H1 (cell line): ENCODE measurements around the gene ASTN2. TPM values are rescaled to one million over a fixed set of nuclear protein-coding genes. Genes with fewer than 3 reads are reported as not detected.

Experiments
- CTCF ChIA-PET: fragments of 300-600 bp; sonication (Branson Sonifier 250); formaldehyde crosslinking; loops from one replicate; lab custom pipeline; 2021; ENCODE audit not compliant: partially characterized antibody; lab: Charles Lee
- POLR2A ChIA-PET: fragments of 300-600 bp; sonication (Branson Sonifier 250); formaldehyde crosslinking; loops from one replicate; lab custom pipeline; 2021; ENCODE audit warnings: inconsistent platforms; ENCODE audit not compliant: partially characterized antibody; lab: Charles Lee
- DNase-seq, 2 experiments: peaks; one replicate each; pipeline versions ENCODE4 v3.0.0 to v3.0.0-alpha.2; 2010 to 2022; ENCODE audit warnings: low spot score in 2 of 2, low read depth in 1 of 2, mixed read lengths in 1 of 2
- FAIRE-seq: peaks from 2 replicates; lab custom pipeline; 2011; peaks lifted over from hg19 to GRCh38; lab: Jason Lieb, UNC
- H2AFZ ChIP-seq: 2 replicates; pipeline ENCODE4 v1.8.1; 2012; ENCODE audit warnings: low read length, inconsistent platforms
- H2AK5ac ChIP-seq: 2 replicates; pipeline ENCODE4 v1.6.1; 2013; ENCODE audit warnings: low read depth, low read length
- H2BK120ac ChIP-seq: replicated peaks from 2 replicates; pipeline ENCODE3; 2013; ENCODE audit warnings: low read depth, low read length, inconsistent platforms
- H2BK12ac ChIP-seq: 2 replicates; pipeline ENCODE4 v1.6.1; 2013; ENCODE audit warnings: low read depth, low read length
- H2BK15ac ChIP-seq: 2 replicates; pipeline ENCODE4 v1.6.1; 2013; ENCODE audit warnings: low read length
- H2BK20ac ChIP-seq: 2 replicates; pipeline ENCODE4 v1.6.1; 2013; ENCODE audit warnings: low read length
- H2BK5ac ChIP-seq: 2 replicates; pipeline ENCODE4 v1.6.1; 2013; ENCODE audit warnings: low read depth, low read length
- H3K14ac ChIP-seq: 2 replicates; pipeline ENCODE4 v1.6.1; 2013; ENCODE audit warnings: inconsistent platforms; ENCODE audit not compliant: insufficient read length
- H3K18ac ChIP-seq: 2 replicates; pipeline ENCODE4 v1.6.1; 2013; ENCODE audit warnings: low read length; ENCODE audit errors: extremely low read depth
- H3K23ac ChIP-seq: 2 replicates; pipeline ENCODE4 v1.6.1; 2013; ENCODE audit warnings: inconsistent platforms; ENCODE audit not compliant: insufficient read length
- H3K23me2 ChIP-seq: 2 replicates; pipeline ENCODE4 v1.6.1; 2013; ENCODE audit warnings: low read depth, low read length
- H3K27ac ChIP-seq: 2 replicates; pipeline ENCODE4 v1.6.1; 2011; ENCODE audit warnings: low read depth, low read length, inconsistent platforms
- H3K27me3 ChIP-seq, 4 experiments: replicated peaks in 1 of 4; 1 replicate in 1 of 4; 2 replicates in 3 of 4; pipeline versions ENCODE4 v1.6.1 to v1.8.1; 2011 to 2013; ENCODE audit warnings: low read length in 3 of 4, mild to moderate bottlenecking in 3 of 4, inconsistent platforms in 2 of 4, mixed read lengths in 2 of 4, moderate library complexity in 1 of 4; ENCODE audit not compliant: control insufficient read depth in 3 of 4, insufficient read depth in 3 of 4; ENCODE audit errors: extremely low read depth in 1 of 4
- H3K36me3 ChIP-seq, 4 experiments: 2 replicates each; pipeline versions ENCODE4 v1.6.1 to v1.8.1; 2011 to 2013; ENCODE audit warnings: mild to moderate bottlenecking in 4 of 4, low read length in 3 of 4, moderate library complexity in 2 of 4, control low read depth in 1 of 4, inconsistent platforms in 1 of 4; ENCODE audit not compliant: insufficient read depth in 4 of 4, control insufficient read depth in 2 of 4
- H3K4ac ChIP-seq: replicated peaks from 2 replicates; pipeline ENCODE3; 2013; ENCODE audit warnings: low read length, low read depth, mixed read lengths, inconsistent platforms; ENCODE audit not compliant: insufficient read length
- H3K4me1 ChIP-seq, 4 experiments: replicated peaks in 1 of 4; 1 replicate in 1 of 4; 2 replicates in 3 of 4; pipeline versions ENCODE4 v1.6.1 to v1.8.1; 2011 to 2013; ENCODE audit warnings: low read length in 3 of 4, inconsistent platforms in 2 of 4, mixed read lengths in 1 of 4; ENCODE audit not compliant: insufficient read depth in 4 of 4, control insufficient read depth in 3 of 4
- H3K4me2 ChIP-seq, 2 experiments: 2 replicates each; pipeline versions ENCODE4 v1.6.1 to v1.8.1; 2011 to 2013; ENCODE audit warnings: low read depth in 2 of 2, low read length in 2 of 2, control low read depth in 1 of 2, inconsistent platforms in 1 of 2, mild to moderate bottlenecking in 1 of 2; ENCODE audit not compliant: insufficient read depth in 1 of 2
- H3K4me3 ChIP-seq, 4 experiments: fragments of 200-600, 300-600 bp in 1 of 4; sonication (generic), shearing (Covaris generic), sonication (Bioruptor Twin) in 1 of 4; 2 replicates each; pipeline versions ENCODE4 v1.5.1 to v1.8.1; 2011 to 2016; ENCODE audit warnings: low read length in 4 of 4, low read depth in 3 of 4, control low read depth in 2 of 4, inconsistent platforms in 2 of 4, mild to moderate bottlenecking in 2 of 4, mixed read lengths in 1 of 4, moderate library complexity in 1 of 4; ENCODE audit not compliant: insufficient read depth in 2 of 4; ENCODE audit errors: extremely low read depth in 1 of 4
- H3K56ac ChIP-seq: replicated peaks from 2 replicates; pipeline ENCODE3; 2013; ENCODE audit warnings: low read depth, mild to moderate bottlenecking, mixed read lengths, low read length, inconsistent platforms; ENCODE audit not compliant: insufficient read length
- H3K79me1 ChIP-seq: 2 replicates; pipeline ENCODE4 v1.6.1; 2013; ENCODE audit warnings: low read depth, low read length, control low read depth
- H3K79me2 ChIP-seq, 2 experiments: 2 replicates each; pipeline versions ENCODE4 v1.6.1 to v1.8.1; 2012 to 2013; ENCODE audit warnings: low read length in 2 of 2, mild to moderate bottlenecking in 2 of 2, inconsistent platforms in 1 of 2; ENCODE audit not compliant: insufficient read depth in 2 of 2, control insufficient read depth in 1 of 2
- H3K9ac ChIP-seq, 4 experiments: replicated peaks in 1 of 4; 1 replicate in 1 of 4; 2 replicates in 3 of 4; pipeline versions ENCODE4 v1.6.1 to v1.8.1; 2011 to 2013; ENCODE audit warnings: low read depth in 3 of 4, low read length in 3 of 4, control low read depth in 2 of 4, mild to moderate bottlenecking in 2 of 4, moderate library complexity in 2 of 4, inconsistent platforms in 1 of 4; ENCODE audit errors: extremely low read depth in 1 of 4
- H3K9me3 ChIP-seq, 2 experiments: 2 replicates each; pipeline versions ENCODE4 v1.6.1 to v1.8.1; 2012 to 2013; ENCODE audit warnings: mild to moderate bottlenecking in 2 of 2, moderate library complexity in 2 of 2, control low read depth in 1 of 2, inconsistent platforms in 1 of 2, low read depth in 1 of 2, low read length in 1 of 2, mixed read lengths in 1 of 2; ENCODE audit not compliant: insufficient read depth in 2 of 2
- H4K20me1 ChIP-seq, 2 experiments: replicated peaks in 1 of 2; 2 replicates each; pipeline versions ENCODE3 to v1.8.1; 2011 to 2013; ENCODE audit warnings: inconsistent platforms in 2 of 2, low read length in 2 of 2, mild to moderate bottlenecking in 1 of 2; ENCODE audit not compliant: insufficient read depth in 2 of 2, control insufficient read depth in 1 of 2
- H4K5ac ChIP-seq: 2 replicates; pipeline ENCODE4 v1.6.1; 2013; ENCODE audit warnings: low read length, low read depth, mixed read lengths, inconsistent platforms; ENCODE audit not compliant: insufficient read length
- H4K8ac ChIP-seq: 2 replicates; pipeline ENCODE4 v1.8.0; 2013; ENCODE audit warnings: mild to moderate bottlenecking, moderate library complexity, low read length, inconsistent platforms; ENCODE audit not compliant: insufficient read depth; ENCODE audit errors: extremely low read depth
- H4K91ac ChIP-seq: replicated peaks from 2 replicates; pipeline ENCODE3; 2013; ENCODE audit warnings: low read length, mixed read lengths, inconsistent platforms; ENCODE audit not compliant: insufficient read length
- RAD21 ChIP-seq, 2 experiments: IDR thresholded peaks in 1 of 2; conservative IDR thresholded peaks in 1 of 2; 2 replicates each; pipeline ENCODE4 v1.6.1; 2011; ENCODE audit warnings: low read depth in 2 of 2, low read length in 2 of 2, improper control_type of control experiment in 1 of 2, inconsistent platforms in 1 of 2, mild to moderate bottlenecking in 1 of 2, moderate library complexity in 1 of 2
- SAP30 ChIP-seq: fragments of 300-600 bp; sonication (generic); IDR thresholded peaks from 2 replicates; pipeline ENCODE4 v1.7.1; 2012; ENCODE audit warnings: low read length, moderate library complexity, mild to moderate bottlenecking, inconsistent platforms; ENCODE audit not compliant: insufficient read depth, insufficient replicate concordance
- WGBS, 2 experiments: shearing (Covaris generic) in 1 of 2; methylation state at CpG; one replicate each; pipeline versions ENCODE4 v1.1.6 to v1.1.7; 2013 to 2015; ENCODE audit warnings: low lambda C conversion rate in 2 of 2, mixed read lengths in 2 of 2, inconsistent platforms in 1 of 2, low coverage in 1 of 2, missing lambda C conversion rate in 1 of 2; ENCODE audit not compliant: insufficient replicate concordance in 2 of 2, insufficient coverage in 1 of 2, insufficient read length in 1 of 2; ENCODE audit errors: extremely low coverage in 1 of 2, missing lambda C conversion rate in 1 of 2; 5-methylcytosine and 5-hydroxymethylcytosine counted together
- polyA plus RNA-seq, 7 experiments: library from polyadenylated mRNA; depleted of rRNA in 3 of 7; stranded (reverse) in 5 of 7; unstranded in 2 of 7; fragments of >200 nt in 5 of 7; fragments of 200-250 nt in 2 of 7; gene quantifications; 1 replicate in 5 of 7; 2 replicates in 1 of 7; 4 replicates in 1 of 7; pipeline versions ENCODE4 v1.2.1 to v1.2.3, GENCODE V29; 2011 to 2013; ENCODE audit warnings: missing spikeins in 2 of 7, mixed read lengths in 2 of 7
- total RNA-seq: library from RNA; stranded (reverse); fragmentation: NEBNext Ultra II Directional; extraction: Animal tissue kit (Norgen Biotek cat#: 25700); gene quantifications from 2 replicates; pipeline ENCODE4 v1.2.1, GENCODE V29; 2021

The ASTN2 gene
- total and polyA plus RNA-seq, 2 of the 8 experiments (the other 6 are each of a cell fraction or from before 2014, with no cell fraction given) = 8.2 to 13.7 TPM

DNA sequence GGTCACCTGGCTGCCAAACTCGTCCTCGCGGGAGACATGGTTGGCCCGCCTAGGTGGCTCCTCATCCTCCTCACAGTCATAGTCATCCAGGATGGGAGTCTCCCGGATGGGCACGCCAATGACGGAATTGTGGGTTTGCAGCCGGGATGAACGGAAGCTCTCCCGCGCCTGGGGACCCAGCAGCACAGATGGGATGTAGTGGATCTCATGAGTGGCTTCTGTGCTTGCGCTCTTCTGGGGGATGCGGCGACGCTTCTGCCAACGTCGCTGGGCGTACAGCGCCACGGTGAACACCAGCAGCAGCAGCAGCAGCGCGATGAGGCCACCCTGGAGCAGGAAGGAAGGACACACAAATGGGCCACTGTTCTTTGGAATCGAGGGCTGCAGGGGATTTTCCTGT lies 200.4 kb downstream of the ASTN2 start:
- H2BK120ac ChIP-seq = no peak overlapping the region
- H3K18ac ChIP-seq = no peak overlapping the region
- H3K4me3 ChIP-seq = no peak overlapping the region
- H2BK12ac ChIP-seq = no peak overlapping the region
- no peak overlapping the region for H3K9ac ChIP-seq
- 0 out of 7 replicates have a peak, but pooled peaks cover 0 to 3% (median 0%) of the 10 kb centered on the region in 4 experiments for H3K4me1 ChIP-seq
- H4K8ac ChIP-seq = no peak overlapping the region
- no peaks in the 10 kb centered on the region for H3K9me3 ChIP-seq
- no peak overlapping the region for H3K4me2 ChIP-seq
- CTCF ChIA-PET = interaction anchor here (1.6 kb wide), 1 partner anchor 55 kb away, joined by 3 read pairs; no protein-coding TSS in a partner anchor
- H2BK20ac ChIP-seq = no peak overlapping the region
- H3K14ac ChIP-seq = no peak overlapping the region
- no peaks in the 10 kb centered on the region for H3K23me2 ChIP-seq
- no peak overlapping the region for H3K56ac ChIP-seq
- POLR2A ChIA-PET = interaction anchor here (1.3 kb wide), 1 partner anchor 13 kb away, joined by 3 read pairs; no protein-coding TSS in a partner anchor
- no peaks in the 10 kb centered on the region for H4K20me1 ChIP-seq
- H3K4ac ChIP-seq = no peak overlapping the region
- no peaks in the 10 kb centered on the region for H3K36me3 ChIP-seq
- H4K91ac ChIP-seq = no peak overlapping the region
- TF ChIP-seq RAD21 (IDR thresholded peaks at IDR 0.05 in 1 of 2, conservative IDR thresholded peaks at IDR 0.05 in 1 of 2; ENCODE audit: low read depth in 2 of 2, low read length in 2 of 2) (no peak), SAP30 (no peak)
- no peaks in the 10 kb centered on the region for H3K79me1 ChIP-seq
- no peak overlapping the region for H3K23ac ChIP-seq
- no peaks in the 10 kb centered on the region for H3K27me3 ChIP-seq
- H3K27ac ChIP-seq = no peak overlapping the region
- no peak overlapping the region for H2BK15ac ChIP-seq
- no peaks in the 10 kb centered on the region for H3K79me2 ChIP-seq
- DNase-seq (no peak), FAIRE-seq (no peak)
- H4K5ac ChIP-seq = no peak overlapping the region
- no peak overlapping the region for H2BK5ac ChIP-seq
- H2AFZ ChIP-seq = no peak overlapping the region
- WGBS, 2 experiments = 92% methylated on average over 23 of the region's 23 CpGs; no CpG with 5 or more reads in 1 of the 2 experiments
- no peak overlapping the region for H2AK5ac ChIP-seq
